WTC11 (cell line): ENCODE measurements around the gene HNRNPUL1. TPM values are rescaled to one million over a fixed set of nuclear protein-coding genes. Genes with fewer than 3 reads are reported as not detected.
A peak's percentile ranks its signal among the peaks of the same experiment; 100 is the strongest.
"Not testable (repeated sequence)": the region's sequence is repeated elsewhere in the genome, so short reads cannot be mapped to it uniquely, and the experiment has no call there.

Experiments
- ATAC-seq: fragments of 200-7000 bp; cut with Tn5 transposase; 2 replicates; pipeline ENCODE4 v1.10.0; 2021; ENCODE audit warnings: mild to moderate bottlenecking, moderate library complexity
- CTCF ChIA-PET: fragments of 300-600 bp; sonication (Branson Sonifier 250); formaldehyde crosslinking; loops from one replicate; lab custom pipeline; 2021; ENCODE audit warnings: antibody characterized with exemption; lab: Charles Lee
- POLR2A ChIA-PET: fragments of 350-600 bp; sonication (Branson Sonifier 250); formaldehyde crosslinking; loops from one replicate; lab custom pipeline; 2021; ENCODE audit warnings: antibody characterized with exemption; lab: Charles Lee
- DNase-seq: peaks from one replicate; pipeline ENCODE4 v3.0.0; 2021; ENCODE audit warnings: low spot score
- H3K27ac Mint-ChIP-seq: 2 replicates; pipeline ENCODE4 v1.8.0; 2021; ENCODE audit warnings: mixed read lengths
- H3K27me3 Mint-ChIP-seq: 2 replicates; pipeline ENCODE4 v1.8.0; 2021; ENCODE audit warnings: low read depth, mild to moderate bottlenecking, moderate library complexity, mixed read lengths
- H3K36me3 Mint-ChIP-seq: 2 replicates; pipeline ENCODE4 v1.8.0; 2021; ENCODE audit warnings: mixed read lengths
- H3K4me1 Mint-ChIP-seq: 2 replicates; pipeline ENCODE4 v1.8.0; 2022; ENCODE audit warnings: mixed read lengths
- H3K4me3 Mint-ChIP-seq: 2 replicates; pipeline ENCODE4 v1.8.0; 2021; ENCODE audit warnings: mild to moderate bottlenecking, moderate library complexity, mixed read lengths
- H3K9me3 Mint-ChIP-seq: 2 replicates; pipeline ENCODE4 v1.8.0; 2021; ENCODE audit warnings: mixed read lengths
- AFF4 ChIP-seq: sonication (generic); formaldehyde crosslinking; IDR thresholded peaks from 2 replicates; pipeline ENCODE4 v1.8.1; 2023; ENCODE audit warnings: mild to moderate bottlenecking, missing genetic modification reagents, borderline replicate concordance
- E2F4 ChIP-seq: sonication (generic); formaldehyde crosslinking; IDR thresholded peaks from 2 replicates; pipeline ENCODE4 v1.8.1; 2022; ENCODE audit warnings: low read depth, mild to moderate bottlenecking, moderate library complexity, missing genetic modification reagents, borderline replicate concordance
- FOXP4 ChIP-seq: sonication (generic); formaldehyde crosslinking; IDR thresholded peaks from 2 replicates; pipeline ENCODE4 v1.8.0; 2022; ENCODE audit warnings: mild to moderate bottlenecking, missing genetic modification reagents
- OVOL2 ChIP-seq: fragments of 250-450 bp; sonication (Bioruptor Pico); IDR thresholded peaks from 2 replicates; pipeline ENCODE4 v1.9.0; 2021; ENCODE audit warnings: mild to moderate bottlenecking, borderline replicate concordance
- PRDM15 ChIP-seq: sonication (generic); formaldehyde crosslinking; IDR thresholded peaks from 2 replicates; pipeline ENCODE4 v1.8.0; 2022; ENCODE audit warnings: missing genetic modification reagents
- TEAD4 ChIP-seq: sonication (generic); formaldehyde crosslinking; IDR thresholded peaks from 2 replicates; pipeline ENCODE4 v1.8.0; 2022; ENCODE audit warnings: mild to moderate bottlenecking, missing genetic modification reagents
- ZBTB43 ChIP-seq: sonication (generic); formaldehyde crosslinking; IDR thresholded peaks from 2 replicates; pipeline ENCODE4 v1.8.1; 2023; ENCODE audit warnings: mild to moderate bottlenecking, missing genetic modification reagents
- ZNF121 ChIP-seq: sonication (generic); formaldehyde crosslinking; IDR thresholded peaks from 2 replicates; pipeline ENCODE4 v1.8.0; 2023; ENCODE audit warnings: missing genetic modification reagents
- ZNF138 ChIP-seq: sonication (generic); formaldehyde crosslinking; conservative IDR thresholded peaks from 2 replicates; pipeline ENCODE4 v1.8.1; 2022; ENCODE audit warnings: mild to moderate bottlenecking, moderate library complexity, missing genetic modification reagents
- ZNF317 ChIP-seq: sonication (generic); formaldehyde crosslinking; IDR thresholded peaks from 2 replicates; pipeline ENCODE4 v1.8.1; 2023; ENCODE audit warnings: low read depth, mild to moderate bottlenecking, moderate library complexity, missing genetic modification reagents, borderline replicate concordance
- ZNF512 ChIP-seq: sonication (generic); formaldehyde crosslinking; IDR thresholded peaks from 2 replicates; pipeline ENCODE4 v1.8.1; 2022; ENCODE audit warnings: missing genetic modification reagents, borderline replicate concordance
- ZNF671 ChIP-seq: fragments of 250-450 bp; sonication (Bioruptor Pico); IDR thresholded peaks from 2 replicates; pipeline ENCODE4 v1.8.0; 2021; ENCODE audit warnings: mild to moderate bottlenecking
- ZSCAN18 ChIP-seq: fragments of 250-450 bp; sonication (Bioruptor Pico); IDR thresholded peaks from 2 replicates; pipeline ENCODE4 v2.1.2; 2022; ENCODE audit warnings: mild to moderate bottlenecking, moderate library complexity
- total RNA-seq: library from RNA; stranded (reverse); gene quantifications from 3 replicates; pipeline ENCODE4 v1.2.3, GENCODE V29; 2021

Gene HNRNPUL1
- total RNA-seq, 1 experiment from 2014 or later, result 282 TPM

- ATAC-seq, H3K27me3 Mint-ChIP-seq, POLR2A ChIA-PET, H3K4me3 Mint-ChIP-seq, H3K36me3 Mint-ChIP-seq, DNase-seq: not testable (repeated sequence)
- peaks cover 19% of the 10 kb centered on the region for H3K4me1 Mint-ChIP-seq
- CTCF ChIA-PET, result interaction anchor here (1.2 to 1.5 kb wide), 2 partner anchors 25 to 33 kb away, joined by 4 read pairs; no protein-coding TSS in a partner anchor
- 0 out of 2 replicates have a peak, but pooled peaks have one; percentile 3 for TF ChIP-seq ZNF121 (CRISPR knock-in tag)
- TF ChIP-seq, all 79 proteins: peak for 1; not testable (repeated sequence) for 78
- not testable (repeated sequence) for H3K9me3 Mint-ChIP-seq, H3K27ac Mint-ChIP-seq
Observed at GRCh38 chr19:41229338-41229737, 34.8 kb upstream of the HNRNPUL1 start.

- Mint-ChIP-seq H3K27ac (no peak overlapping the region), H3K27me3 (no peaks in the 10 kb centered on the region), H3K36me3 (no peaks in the 10 kb centered on the region; the same call in 1 of the 2 replicates), H3K4me3 (no peak overlapping the region), H3K9me3 (no peaks in the 10 kb centered on the region), H3K4me1 (peaks cover 14% of the 10 kb centered on the region)
- no peak for DNase-seq
- no peak for ATAC-seq
- POLR2A ChIA-PET, result no interaction called here
- TF ChIP-seq ZNF317 (no peak), FOXP4 (CRISPR knock-in tag) (no peak)
- CTCF ChIA-PET, result interaction anchor here (1.4 kb wide), 1 partner anchor 32 kb away, joined by 3 read pairs; no protein-coding TSS in a partner anchor
Observed at GRCh38 chr19:41230067-41230857, 33.9 kb upstream of the HNRNPUL1 start.

GRCh38 chr19:41232686-41233085 lies 31.5 kb upstream of the HNRNPUL1 start:
- Mint-ChIP-seq H3K4me1 (no peaks in the 10 kb centered on the region), H3K27ac (no peak overlapping the region)
- TF ChIP-seq OVOL2 (no peak), E2F4 (CRISPR knock-in tag) (no peak), ZNF138 (no peak), ZSCAN18 (CRISPR knock-in tag) (no peak), PRDM15 (CRISPR knock-in tag) (no peak), ZNF512 (no peak), ZBTB43 (CRISPR knock-in tag) (no peak), ZNF671 (no peak), TEAD4 (CRISPR knock-in tag) (no peak), AFF4 (CRISPR knock-in tag) (no peak)

More at GRCh38 chr19:41232686-41233085, 31.5 kb upstream of the HNRNPUL1 start:
- DNase-seq (no peak), ATAC-seq (no peak)
- H3K36me3 Mint-ChIP-seq, result no peaks in the 10 kb centered on the region; the same call in 1 of the 2 replicates
- H3K27me3 Mint-ChIP-seq, result no peaks in the 10 kb centered on the region
- no peaks in the 10 kb centered on the region for H3K9me3 Mint-ChIP-seq
- H3K4me3 Mint-ChIP-seq, result no peak overlapping the region
- POLR2A ChIA-PET, result no interaction called here
- CTCF ChIA-PET, result interaction anchor here (1.7 kb wide), 1 partner anchor 17 kb away, joined by 4 read pairs; no protein-coding TSS in a partner anchor
